GM18858 (cell line): Measurements from ENCODE around the gene KANK3.
"Not testable (repeated sequence)": the region's sequence is repeated elsewhere in the genome, so short reads cannot be mapped to it uniquely, and the experiment has no call there.

Experiments
- ATAC-seq: cut with Tn5 transposase; IDR thresholded peaks from one replicate; pipeline ENCODE4 v1.9.1; 2021; ENCODE audit not compliant: unreplicated experiment

KANK3 gene

GRCh38 chr19:8371011-8371804 lies 28.1 kb upstream of the KANK3 start:
- no peak for ATAC-seq

GRCh38 chr19:8370176-8371010 lies 27.3 kb upstream of the KANK3 start:
- ATAC-seq: no peak

- ATAC-seq: no peak
These were observed 24.4 kb upstream of the KANK3 start for GRCh38 chr19:8367327-8368001.

- ATAC-seq: no peak
These were observed 23.9 kb upstream of the KANK3 start for GRCh38 chr19:8366961-8367326.

GRCh38 chr19:8366121-8366581 lies 23.1 kb upstream of the KANK3 start:
- ATAC-seq: no peak

- ATAC-seq: no peak
These were observed 21.0 kb upstream of the KANK3 start, which contains the start of gene ANGPTL4 for GRCh38 chr19:8363803-8364771. TSS of gene ANGPTL4 (plus strand) at chr19:8364155. CDS start at chr19:8364322, 167 bp downstream.

- ATAC-seq: no peak
These were observed 19.1 kb upstream of the KANK3 start for GRCh38 chr19:8361921-8362793.

GRCh38 chr19:8360196-8360595 lies 17.1 kb upstream of the KANK3 start:
- ATAC-seq: no peak

- ATAC-seq: no peak
These were observed 15.9 kb upstream of the KANK3 start for GRCh38 chr19:8358948-8359347.

GRCh38 chr19:8357007-8357521 lies 14.0 kb upstream of the KANK3 start:
- no peak for ATAC-seq

GRCh38 chr19:8355631-8356402 lies 12.8 kb upstream of the KANK3 start:
- ATAC-seq: no peak

- not testable (repeated sequence) for ATAC-seq
These were observed 9.8 kb upstream of the KANK3 start for GRCh38 chr19:8352845-8353244.

- ATAC-seq: no peak
These were observed 9.2 kb upstream of the KANK3 start for GRCh38 chr19:8352134-8352827.

- ATAC-seq: not testable (repeated sequence)
These were observed 6.7 kb upstream of the KANK3 start for GRCh38 chr19:8349629-8350372.

- no peak for ATAC-seq
These were observed 402 bp upstream of the KANK3 start for GRCh38 chr19:8343483-8343844.

- ATAC-seq: no peak
These were observed 762 bp downstream of the KANK3 start for GRCh38 chr19:8342316-8342683.

- not testable (repeated sequence) for ATAC-seq
These were observed 1.6 kb downstream of the KANK3 start for GRCh38 chr19:8341504-8341903.
